ENCODE data around the gene NFE2L1.
"Not testable (repeated sequence)": the region's sequence is repeated elsewhere in the genome, so short reads cannot be mapped to it uniquely, and the experiment has no call there.

NFE2L1 gene

DNA sequence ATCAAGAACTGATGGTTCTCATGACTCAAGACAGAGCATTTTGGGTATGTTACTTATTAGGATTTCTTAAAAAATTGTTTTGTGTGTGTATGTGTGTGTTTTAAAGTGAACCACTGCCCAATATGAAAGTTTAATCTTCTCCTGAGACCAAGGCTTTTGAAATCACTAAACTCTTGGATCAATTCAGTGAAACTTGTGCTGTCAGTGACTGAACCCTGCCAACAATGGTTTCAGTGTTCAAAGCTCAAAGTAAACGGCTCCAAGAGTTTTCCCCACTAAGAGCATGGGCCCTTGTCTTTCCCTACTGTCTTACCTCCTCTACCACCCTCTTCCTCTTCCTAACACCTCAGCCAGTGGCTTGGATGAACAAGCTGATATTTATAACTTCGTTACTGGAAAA, 22.0 kb downstream of the NFE2L1 start:
- no peak for DNase-seq

DNA sequence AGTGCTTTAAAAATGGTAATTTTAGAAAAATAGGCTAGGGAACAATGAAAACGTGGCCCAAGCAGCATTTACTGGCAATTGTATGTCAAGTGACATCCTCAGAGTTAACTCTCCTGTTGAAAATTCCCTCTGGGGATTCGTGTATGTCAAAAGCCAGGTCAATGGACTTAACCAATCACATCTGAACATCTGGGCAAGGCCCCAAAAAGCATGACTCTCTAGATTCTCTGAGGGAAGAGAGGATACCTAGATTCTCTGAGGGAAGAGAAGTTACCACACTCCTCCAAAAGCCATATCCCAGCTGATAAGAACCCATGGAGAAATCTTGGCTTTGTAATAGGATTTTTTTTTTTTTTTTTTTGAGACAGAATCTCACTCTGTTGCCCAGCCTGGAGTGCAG, 23.5 kb downstream of the NFE2L1 start:
- no peak for DNase-seq

- not testable (repeated sequence) for DNase-seq
These were observed 24.7 kb downstream of the NFE2L1 start for GRCh38 chr17:48072811-48073210.

- not testable (repeated sequence) for DNase-seq
These were observed 25.5 kb downstream of the NFE2L1 start for GRCh38 chr17:48073566-48074094.

GRCh38 chr17:48074322-48075081, 26.3 kb downstream of the NFE2L1 start:
- peak; percentile 24 for DNase-seq

- not testable (repeated sequence) for DNase-seq
These were observed 29.0 kb downstream of the NFE2L1 start for GRCh38 chr17:48077152-48077551.

- no peak for DNase-seq
These were observed 33.7 kb downstream of the NFE2L1 start for GRCh38 chr17:48081858-48082257.

- DNase-seq = no peak
These were observed 36.8 kb downstream of the NFE2L1 start for GRCh38 chr17:48084932-48085331.

- no peak for DNase-seq
These were observed 45.3 kb downstream of the NFE2L1 start for GRCh38 chr17:48093341-48094045.

DNA sequence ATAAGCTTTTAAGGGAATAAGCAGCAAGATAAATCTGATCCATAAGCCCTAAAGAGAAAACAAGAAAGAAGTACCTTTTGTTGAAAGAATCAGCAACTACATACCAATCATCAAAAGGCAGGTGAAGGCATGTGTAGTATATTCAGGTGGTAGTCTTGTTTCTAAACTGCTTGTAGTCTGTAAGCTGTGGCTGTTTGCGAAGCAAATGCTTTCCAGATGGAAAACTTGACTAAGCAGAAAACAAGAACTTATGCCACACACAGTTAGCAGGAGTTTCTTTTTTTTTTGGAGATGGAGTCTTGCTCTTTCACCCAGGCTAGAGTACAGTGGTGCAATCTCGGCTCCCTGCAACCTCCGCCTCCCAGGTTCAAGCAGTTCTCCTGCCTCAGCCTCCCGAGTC, 47.5 kb downstream of the NFE2L1 start:
- no peak for DNase-seq

- DNase-seq = no peak
These were observed 52.0 kb downstream of the NFE2L1 start for GRCh38 chr17:48100160-48100559.

GRCh38 chr17:48100591-48101011, 52.4 kb downstream of the NFE2L1 start:
- DNase-seq = peak; percentile 75

GRCh38 chr17:48101012-48101720, 53.0 kb downstream of the NFE2L1 start, which contains the start of gene CBX1:
CBX1 (minus strand) TSS chr17:48101478; CDS start chr17:48077004, 24,474 bp downstream.
- DNase-seq = peak; percentile 99

- DNase-seq = no peak
These were observed 54.0 kb downstream of the NFE2L1 start for GRCh38 chr17:48102043-48102750.

GRCh38 chr17:48102798-48103715, 54.9 kb downstream of the NFE2L1 start:
- DNase-seq = no peak

GRCh38 chr17:48104440-48104839, 56.3 kb downstream of the NFE2L1 start:
- DNase-seq = no peak

- DNase-seq = no peak
These were observed 58.6 kb downstream of the NFE2L1 start for GRCh38 chr17:48106802-48107136.

GRCh38 chr17:48107137-48108055, 59.2 kb downstream of the NFE2L1 start, which contains the start of gene SNX11:
SNX11 (plus strand) TSS chr17:48107766; CDS start chr17:48112044, 4,278 bp downstream.
- peak; percentile 99 for DNase-seq

DNA sequence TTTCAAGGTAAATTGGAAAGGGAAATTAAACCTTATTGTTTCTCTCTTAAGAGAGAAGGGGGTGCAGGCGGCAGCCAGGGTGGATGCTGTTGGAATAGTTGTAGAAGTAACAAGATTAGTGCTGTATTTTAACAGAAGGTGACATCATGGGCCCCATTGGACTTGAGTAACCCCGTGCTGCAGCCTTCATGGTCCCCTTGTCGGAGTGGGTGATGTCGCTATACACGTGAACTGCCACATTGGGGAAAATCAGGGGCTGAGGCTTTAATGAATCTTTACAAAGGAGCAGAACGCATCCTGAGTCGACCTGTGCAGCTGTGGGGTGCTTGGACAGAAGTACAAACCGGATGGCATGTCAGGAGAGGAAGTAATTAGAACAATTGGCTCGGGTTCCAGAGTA, 62.6 kb downstream of the NFE2L1 start:
- no peak for DNase-seq
